Body of pancreas (tissue), 4 donors: Measurements from ENCODE around the gene RAD51B.

Experiments used
- POLR2A ChIP-seq, 3 donors: fragments of 450-650 bp; IDR thresholded peaks; one replicate each; pipeline ENCODE4 v1.6.1; 2016; ENCODE audit warnings: antibody characterized with exemption in 3 of 3, mild to moderate bottlenecking in 2 of 3
- TF ChIP-seq, protein P1 (sequence below), 7 experiments: fragments of 450-650 bp in 4 of 7; fragments of 200-600 bp in 3 of 7; sonication (generic) in 3 of 7; IDR thresholded peaks; one replicate each; pipeline ENCODE4 v1.5.1; 2016 to 2019; ENCODE audit warnings: antibody characterized with exemption in 7 of 7

GRCh38 chr14:68590201-68590522, 770.6 kb downstream of the RAD51B start:
- TF ChIP-seq POLR2A (IDR thresholded peaks at IDR 0.05): no peak
- TF ChIP-seq, protein P1, sequence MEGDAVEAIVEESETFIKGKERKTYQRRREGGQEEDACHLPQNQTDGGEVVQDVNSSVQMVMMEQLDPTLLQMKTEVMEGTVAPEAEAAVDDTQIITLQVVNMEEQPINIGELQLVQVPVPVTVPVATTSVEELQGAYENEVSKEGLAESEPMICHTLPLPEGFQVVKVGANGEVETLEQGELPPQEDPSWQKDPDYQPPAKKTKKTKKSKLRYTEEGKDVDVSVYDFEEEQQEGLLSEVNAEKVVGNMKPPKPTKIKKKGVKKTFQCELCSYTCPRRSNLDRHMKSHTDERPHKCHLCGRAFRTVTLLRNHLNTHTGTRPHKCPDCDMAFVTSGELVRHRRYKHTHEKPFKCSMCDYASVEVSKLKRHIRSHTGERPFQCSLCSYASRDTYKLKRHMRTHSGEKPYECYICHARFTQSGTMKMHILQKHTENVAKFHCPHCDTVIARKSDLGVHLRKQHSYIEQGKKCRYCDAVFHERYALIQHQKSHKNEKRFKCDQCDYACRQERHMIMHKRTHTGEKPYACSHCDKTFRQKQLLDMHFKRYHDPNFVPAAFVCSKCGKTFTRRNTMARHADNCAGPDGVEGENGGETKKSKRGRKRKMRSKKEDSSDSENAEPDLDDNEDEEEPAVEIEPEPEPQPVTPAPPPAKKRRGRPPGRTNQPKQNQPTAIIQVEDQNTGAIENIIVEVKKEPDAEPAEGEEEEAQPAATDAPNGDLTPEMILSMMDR (IDR thresholded peaks at IDR 0.05): no peak
